Right lung (tissue), 5 donors: ENCODE results near the gene PRDM16. TPM values are rescaled to one million over a fixed set of nuclear protein-coding genes. Genes with fewer than 3 reads are reported as not detected.

Experiments
- DNase-seq, 2 donors: peaks; one replicate each; pipeline ENCODE4 v3.0.0-alpha.2; 2013
- polyA plus RNA-seq, 5 donors: library from polyadenylated mRNA; unstranded; fragments of 120-200 nt; gene quantifications; one replicate each; pipeline versions ENCODE4 v1.2.1 to v1.2.3, GENCODE V29; 2013; ENCODE audit warnings: inconsistent platforms in 1 of 5, low replicate concordance in 1 of 5; ENCODE audit not compliant: insufficient read length in 5 of 5, insufficient read depth in 1 of 5

PRDM16 gene
- polyA plus RNA-seq, 5 donors = 9.8 to 16.0 (median 11.8) TPM

GRCh38 chr1:3120994-3121393 lies 52.0 kb downstream of the PRDM16 start:
- no peak for DNase-seq

GRCh38 chr1:3121401-3122210 lies 52.6 kb downstream of the PRDM16 start:
- DNase-seq = no peak

GRCh38 chr1:3122311-3122710 lies 53.3 kb downstream of the PRDM16 start:
- no peak for DNase-seq

GRCh38 chr1:3124246-3124645 lies 55.2 kb downstream of the PRDM16 start:
- no peak for DNase-seq

GRCh38 chr1:3125078-3125477 lies 56.1 kb downstream of the PRDM16 start:
- DNase-seq = no peak

- no peak for DNase-seq
These were observed 56.8 kb downstream of the PRDM16 start for GRCh38 chr1:3125546-3126368.

- peak in 1 of 2 donors; percentile 40 for DNase-seq
These were observed 58.0 kb downstream of the PRDM16 start for GRCh38 chr1:3126756-3127678.

- DNase-seq = no peak
These were observed 58.7 kb downstream of the PRDM16 start for GRCh38 chr1:3127738-3128137.

- DNase-seq = no peak
These were observed 59.6 kb downstream of the PRDM16 start for GRCh38 chr1:3128431-3129132.

GRCh38 chr1:3129133-3129490 lies 60.1 kb downstream of the PRDM16 start:
- no peak for DNase-seq

- no peak for DNase-seq
These were observed 61.3 kb downstream of the PRDM16 start for GRCh38 chr1:3130268-3130667.

- no peak for DNase-seq
These were observed 63.7 kb downstream of the PRDM16 start for GRCh38 chr1:3132660-3133059.

GRCh38 chr1:3133686-3134085 lies 64.7 kb downstream of the PRDM16 start:
- DNase-seq = no peak

GRCh38 chr1:3134381-3135072 lies 65.5 kb downstream of the PRDM16 start:
- DNase-seq = no peak

- no peak for DNase-seq
These were observed 66.2 kb downstream of the PRDM16 start for GRCh38 chr1:3135073-3135702.

- no peak for DNase-seq
These were observed 66.9 kb downstream of the PRDM16 start for GRCh38 chr1:3135744-3136455.

GRCh38 chr1:3136532-3136931 lies 67.5 kb downstream of the PRDM16 start:
- DNase-seq = no peak

GRCh38 chr1:3137111-3138100 lies 68.4 kb downstream of the PRDM16 start:
- no peak for DNase-seq
